Measurements from ENCODE around the gene TMEM101.

DNA sequence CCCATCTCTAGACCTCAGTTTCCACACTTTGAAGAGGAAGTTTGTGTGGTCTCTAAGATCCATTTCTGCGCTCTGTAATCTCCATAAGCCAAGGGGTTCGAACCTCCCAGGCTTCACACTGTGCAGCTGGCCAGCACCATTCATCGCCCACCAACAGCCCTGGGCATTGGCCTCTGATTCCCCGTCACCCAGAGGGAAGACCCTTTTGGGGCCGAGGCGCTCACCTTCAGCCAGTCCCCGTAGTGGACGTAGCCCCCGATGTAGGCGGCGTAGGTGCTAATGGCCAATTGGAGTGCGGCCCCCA, 678 bp downstream of the TMEM101 start:
- TF ChIP-seq CTCF (IDR thresholded peaks at IDR 0.05; ENCODE audit: insufficient read depth, low read length, poor library complexity, severe bottlenecking) (no peak), EZH2phosphoT487 (conservative IDR thresholded peaks at IDR 0.05; ENCODE audit: low read length) (no peak)
